Measurements from ENCODE around the gene LPP. TPM values are rescaled to one million over a fixed set of nuclear protein-coding genes. Genes with fewer than 3 reads are reported as not detected.

The LPP gene
- total RNA-seq, 1 donor from 2014 or later = 222 TPM

- peaks cover 9% of the 10 kb centered on the region for H3K4me1 ChIP-seq (ENCODE audit: insufficient read depth, low read length)
- Mint-ChIP-seq H3K27me3 (ENCODE audit: low read depth, unreplicated experiment) (no peaks in the 10 kb centered on the region), H3K27ac (ENCODE audit: unreplicated experiment) (no peak overlapping the region), H3K4me3 (ENCODE audit: unreplicated experiment) (no peak overlapping the region), H3K36me3 (ENCODE audit: low read depth, unreplicated experiment) (peaks cover 4% of the 10 kb centered on the region), H3K4me1 (ENCODE audit: low read depth, unreplicated experiment) (peaks cover 37% of the 10 kb centered on the region), H3K9me3 (ENCODE audit: unreplicated experiment) (no peaks in the 10 kb centered on the region)
- H3K9ac ChIP-seq (ENCODE audit: low read length) = no peak overlapping the region
- H3K27me3 ChIP-seq (ENCODE audit: insufficient read depth, low read length) = no peaks in the 10 kb centered on the region
- TF ChIP-seq EZH2 (IDR thresholded peaks at IDR 0.05; ENCODE audit: insufficient read depth, low read length) = no peak
- no peak for TF ChIP-seq CTCF (IDR thresholded peaks at IDR 0.05; ENCODE audit: insufficient read depth, low read depth, low read length)
- H4K20me1 ChIP-seq (ENCODE audit: insufficient read depth, low read length) = peaks cover 84% of the 10 kb centered on the region
- no peak for FAIRE-seq
- H3K4me2 ChIP-seq (ENCODE audit: low read length) = no peak overlapping the region
- H3K9me3 ChIP-seq (ENCODE audit: insufficient read depth, low read depth, low read length) = no peaks in the 10 kb centered on the region
- H3K4me3 ChIP-seq (ENCODE audit: insufficient read depth, low read depth, low read length) = no peak overlapping the region
- no peaks in the 10 kb centered on the region for H3K36me3 ChIP-seq (ENCODE audit: insufficient read depth, low read length)
- H3K79me2 ChIP-seq (ENCODE audit: insufficient read depth, low read length) = peaks cover 98% of the 10 kb centered on the region
- H3K27ac ChIP-seq (ENCODE audit: low read depth, low read length) = no peak overlapping the region
- no peak overlapping the region for H2AFZ ChIP-seq (ENCODE audit: low read depth, low read length)
- DNase-seq (ENCODE audit: low read depth) = no peak
Measured at GRCh38 chr3:188390343-188390718, 236.4 kb downstream of the LPP start.

GRCh38 chr3:188390775-188391443 lies 237.0 kb downstream of the LPP start:
- Mint-ChIP-seq H3K9me3 (ENCODE audit: unreplicated experiment) (no peaks in the 10 kb centered on the region), H3K36me3 (ENCODE audit: low read depth, unreplicated experiment) (peaks cover 4% of the 10 kb centered on the region), H3K4me1 (ENCODE audit: low read depth, unreplicated experiment) (peaks cover 33% of the 10 kb centered on the region), H3K4me3 (ENCODE audit: unreplicated experiment) (no peak overlapping the region), H3K27ac (ENCODE audit: unreplicated experiment) (no peak overlapping the region), H3K27me3 (ENCODE audit: low read depth, unreplicated experiment) (no peaks in the 10 kb centered on the region)
- peaks cover 97% of the 10 kb centered on the region for H3K79me2 ChIP-seq (ENCODE audit: insufficient read depth, low read length)
- H3K27ac ChIP-seq (ENCODE audit: low read depth, low read length) = no peak overlapping the region
- FAIRE-seq (no peak), DNase-seq (ENCODE audit: low read depth) (no peak)
- H2AFZ ChIP-seq (ENCODE audit: low read depth, low read length) = no peak overlapping the region
- no peak for TF ChIP-seq EZH2 (IDR thresholded peaks at IDR 0.05; ENCODE audit: insufficient read depth, low read length)
- no peak for TF ChIP-seq CTCF (IDR thresholded peaks at IDR 0.05; ENCODE audit: insufficient read depth, low read depth, low read length)
- peaks cover 78% of the 10 kb centered on the region for H4K20me1 ChIP-seq (ENCODE audit: insufficient read depth, low read length)
- H3K4me3 ChIP-seq (ENCODE audit: insufficient read depth, low read depth, low read length) = no peak overlapping the region
- no peak overlapping the region for H3K4me2 ChIP-seq (ENCODE audit: low read length)
- no peak overlapping the region for H3K9ac ChIP-seq (ENCODE audit: low read length)
- H3K9me3 ChIP-seq (ENCODE audit: insufficient read depth, low read depth, low read length) = no peaks in the 10 kb centered on the region
- H3K27me3 ChIP-seq (ENCODE audit: insufficient read depth, low read length) = no peaks in the 10 kb centered on the region
- H3K36me3 ChIP-seq (ENCODE audit: insufficient read depth, low read length) = no peaks in the 10 kb centered on the region
- peaks cover 4% of the 10 kb centered on the region for H3K4me1 ChIP-seq (ENCODE audit: insufficient read depth, low read length)

GRCh38 chr3:188391592-188391991 lies 237.6 kb downstream of the LPP start:
- no peaks in the 10 kb centered on the region for H3K27me3 ChIP-seq (ENCODE audit: insufficient read depth, low read length)
- FAIRE-seq = no peak
- no peak for DNase-seq (ENCODE audit: low read depth)
- H2AFZ ChIP-seq (ENCODE audit: low read depth, low read length) = no peak overlapping the region
- H3K4me3 ChIP-seq (ENCODE audit: insufficient read depth, low read depth, low read length) = no peak overlapping the region
- peaks cover 74% of the 10 kb centered on the region for H4K20me1 ChIP-seq (ENCODE audit: insufficient read depth, low read length)
- no peak overlapping the region for H3K27ac ChIP-seq (ENCODE audit: low read depth, low read length)
- no peak overlapping the region for H3K4me2 ChIP-seq (ENCODE audit: low read length)
- H3K9ac ChIP-seq (ENCODE audit: low read length) = no peak overlapping the region
- Mint-ChIP-seq H3K4me3 (ENCODE audit: unreplicated experiment) (no peak overlapping the region), H3K36me3 (ENCODE audit: low read depth, unreplicated experiment) (peaks cover 4% of the 10 kb centered on the region), H3K27me3 (ENCODE audit: low read depth, unreplicated experiment) (no peaks in the 10 kb centered on the region), H3K27ac (ENCODE audit: unreplicated experiment) (no peak overlapping the region), H3K9me3 (ENCODE audit: unreplicated experiment) (no peaks in the 10 kb centered on the region), H3K4me1 (ENCODE audit: low read depth, unreplicated experiment) (peaks cover 26% of the 10 kb centered on the region)
- H3K36me3 ChIP-seq (ENCODE audit: insufficient read depth, low read length) = no peaks in the 10 kb centered on the region
- TF ChIP-seq CTCF (IDR thresholded peaks at IDR 0.05; ENCODE audit: insufficient read depth, low read depth, low read length) (no peak), EZH2 (IDR thresholded peaks at IDR 0.05; ENCODE audit: insufficient read depth, low read length) (no peak)
- H3K4me1 ChIP-seq (ENCODE audit: insufficient read depth, low read length) = no peaks in the 10 kb centered on the region
- H3K9me3 ChIP-seq (ENCODE audit: insufficient read depth, low read depth, low read length) = no peaks in the 10 kb centered on the region
- H3K79me2 ChIP-seq (ENCODE audit: insufficient read depth, low read length) = peaks cover 97% of the 10 kb centered on the region
